ENCODE measurements around the gene C2orf49. TPM values are rescaled to one million over a fixed set of nuclear protein-coding genes. Genes with fewer than 3 reads are reported as not detected.

Gene C2orf49
- total and polyA plus RNA-seq, 9 of the 15 experiments (the other 6 are each of a cell fraction or from before 2014, with no cell fraction given): 17.9 to 38.2 (median 25.6) TPM

DNA sequence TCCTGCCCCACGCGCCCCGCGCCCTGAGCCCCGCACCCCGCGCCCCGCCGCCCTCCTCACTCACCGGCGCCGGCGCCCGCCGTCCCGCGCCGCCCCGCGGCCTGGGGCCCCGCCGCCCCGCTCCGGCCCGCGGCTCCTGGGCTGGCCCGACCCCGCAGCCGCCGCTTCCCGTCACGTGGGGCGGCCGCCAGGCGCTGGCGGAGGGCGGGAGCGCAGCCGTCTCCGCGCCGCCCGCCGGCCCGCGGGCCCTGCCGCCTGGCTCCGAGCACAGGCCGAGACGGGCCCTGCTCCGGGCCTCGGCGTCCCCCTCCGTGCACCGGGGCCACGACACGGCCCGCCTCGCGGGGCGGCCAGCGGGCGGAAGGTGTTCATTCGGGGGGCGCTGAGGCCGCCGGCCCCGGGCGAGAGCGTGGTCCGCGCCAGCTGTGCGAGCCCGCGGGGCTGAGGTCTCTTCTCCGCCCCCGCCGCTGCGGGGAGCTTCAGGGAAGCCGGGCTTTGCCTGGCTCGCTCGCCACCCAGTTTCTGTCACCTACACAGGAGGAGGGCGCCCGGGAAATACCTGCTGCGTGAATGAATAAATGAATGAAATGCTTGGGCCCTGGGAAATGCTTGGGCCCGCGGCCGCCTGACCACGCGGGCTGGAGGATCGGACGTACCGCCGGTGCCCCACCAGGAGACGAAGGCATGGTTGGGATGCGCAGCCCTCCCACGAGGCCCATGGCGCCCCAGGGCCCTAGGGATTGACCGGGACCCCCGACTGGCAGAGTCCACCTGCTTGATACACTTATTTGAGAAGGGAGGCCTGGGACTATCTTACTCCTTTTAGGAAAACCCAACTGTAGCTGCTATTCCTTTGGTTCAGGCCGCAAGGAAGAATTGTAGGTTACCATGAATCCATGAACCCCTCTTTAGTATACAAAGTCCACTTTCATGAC lies 7.5 kb upstream of the C2orf49 start, which contains the start of gene TGFBRAP1 (continued):
- TF ChIP-seq KLF13 (tag; IDR thresholded peaks at IDR 0.05; ENCODE audit: borderline replicate concordance, low read depth) (no peak), GABPA (tag; conservative IDR thresholded peaks at IDR 0.05; ENCODE audit: low read depth) (peak; percentile 63), FOXP1 (CRISPR knock-in tag; IDR thresholded peaks at IDR 0.05) (peak; percentile 82), ZNF175 (CRISPR knock-in tag; IDR thresholded peaks at IDR 0.05; ENCODE audit: low read depth) (peak; percentile 40; the same call in 1 of the 2 replicates), PHF8 (IDR thresholded peaks at IDR 0.05; ENCODE audit: borderline replicate concordance, low read length) (peak; percentile 87; the same call in 1 of the 2 replicates), SAP30 (IDR thresholded peaks at IDR 0.05; ENCODE audit: borderline replicate concordance, insufficient read depth, low read depth, low read length, poor library complexity, severe bottlenecking) (peak; percentile 30), ZNF311 (CRISPR knock-in tag; IDR thresholded peaks at IDR 0.05) (0 out of 2 replicates have a peak, but pooled peaks have one; percentile 39), RNF2 (IDR thresholded peaks at IDR 0.05) (peak; percentile 14; the same call in 1 of the 2 replicates), RBFOX2 (IDR thresholded peaks at IDR 0.05; ENCODE audit: low read depth, low read length) (peak; percentile 89), TEAD2 (tag; IDR thresholded peaks at IDR 0.05) (no peak)
- TF ChIP-seq, protein P1, sequence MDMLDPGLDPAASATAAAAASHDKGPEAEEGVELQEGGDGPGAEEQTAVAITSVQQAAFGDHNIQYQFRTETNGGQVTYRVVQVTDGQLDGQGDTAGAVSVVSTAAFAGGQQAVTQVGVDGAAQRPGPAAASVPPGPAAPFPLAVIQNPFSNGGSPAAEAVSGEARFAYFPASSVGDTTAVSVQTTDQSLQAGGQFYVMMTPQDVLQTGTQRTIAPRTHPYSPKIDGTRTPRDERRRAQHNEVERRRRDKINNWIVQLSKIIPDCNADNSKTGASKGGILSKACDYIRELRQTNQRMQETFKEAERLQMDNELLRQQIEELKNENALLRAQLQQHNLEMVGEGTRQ (CRISPR knock-in tag; IDR thresholded peaks at IDR 0.05): peak; percentile 79
- TF ChIP-seq, protein P2, sequence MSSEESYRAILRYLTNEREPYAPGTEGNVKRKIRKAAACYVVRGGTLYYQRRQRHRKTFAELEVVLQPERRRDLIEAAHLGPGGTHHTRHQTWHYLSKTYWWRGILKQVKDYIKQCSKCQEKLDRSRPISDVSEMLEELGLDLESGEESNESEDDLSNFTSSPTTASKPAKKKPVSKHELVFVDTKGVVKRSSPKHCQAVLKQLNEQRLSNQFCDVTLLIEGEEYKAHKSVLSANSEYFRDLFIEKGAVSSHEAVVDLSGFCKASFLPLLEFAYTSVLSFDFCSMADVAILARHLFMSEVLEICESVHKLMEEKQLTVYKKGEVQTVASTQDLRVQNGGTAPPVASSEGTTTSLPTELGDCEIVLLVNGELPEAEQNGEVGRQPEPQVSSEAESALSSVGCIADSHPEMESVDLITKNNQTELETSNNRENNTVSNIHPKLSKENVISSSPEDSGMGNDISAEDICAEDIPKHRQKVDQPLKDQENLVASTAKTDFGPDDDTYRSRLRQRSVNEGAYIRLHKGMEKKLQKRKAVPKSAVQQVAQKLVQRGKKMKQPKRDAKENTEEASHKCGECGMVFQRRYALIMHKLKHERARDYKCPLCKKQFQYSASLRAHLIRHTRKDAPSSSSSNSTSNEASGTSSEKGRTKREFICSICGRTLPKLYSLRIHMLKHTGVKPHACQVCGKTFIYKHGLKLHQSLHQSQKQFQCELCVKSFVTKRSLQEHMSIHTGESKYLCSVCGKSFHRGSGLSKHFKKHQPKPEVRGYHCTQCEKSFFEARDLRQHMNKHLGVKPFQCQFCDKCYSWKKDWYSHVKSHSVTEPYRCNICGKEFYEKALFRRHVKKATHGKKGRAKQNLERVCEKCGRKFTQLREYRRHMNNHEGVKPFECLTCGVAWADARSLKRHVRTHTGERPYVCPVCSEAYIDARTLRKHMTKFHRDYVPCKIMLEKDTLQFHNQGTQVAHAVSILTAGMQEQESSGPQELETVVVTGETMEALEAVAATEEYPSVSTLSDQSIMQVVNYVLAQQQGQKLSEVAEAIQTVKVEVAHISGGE (CRISPR knock-in tag; IDR thresholded peaks at IDR 0.05): peak in 1 of 3 experiments; percentile 51; a peak in 1 of 6 replicates
- TF ChIP-seq, protein P3, sequence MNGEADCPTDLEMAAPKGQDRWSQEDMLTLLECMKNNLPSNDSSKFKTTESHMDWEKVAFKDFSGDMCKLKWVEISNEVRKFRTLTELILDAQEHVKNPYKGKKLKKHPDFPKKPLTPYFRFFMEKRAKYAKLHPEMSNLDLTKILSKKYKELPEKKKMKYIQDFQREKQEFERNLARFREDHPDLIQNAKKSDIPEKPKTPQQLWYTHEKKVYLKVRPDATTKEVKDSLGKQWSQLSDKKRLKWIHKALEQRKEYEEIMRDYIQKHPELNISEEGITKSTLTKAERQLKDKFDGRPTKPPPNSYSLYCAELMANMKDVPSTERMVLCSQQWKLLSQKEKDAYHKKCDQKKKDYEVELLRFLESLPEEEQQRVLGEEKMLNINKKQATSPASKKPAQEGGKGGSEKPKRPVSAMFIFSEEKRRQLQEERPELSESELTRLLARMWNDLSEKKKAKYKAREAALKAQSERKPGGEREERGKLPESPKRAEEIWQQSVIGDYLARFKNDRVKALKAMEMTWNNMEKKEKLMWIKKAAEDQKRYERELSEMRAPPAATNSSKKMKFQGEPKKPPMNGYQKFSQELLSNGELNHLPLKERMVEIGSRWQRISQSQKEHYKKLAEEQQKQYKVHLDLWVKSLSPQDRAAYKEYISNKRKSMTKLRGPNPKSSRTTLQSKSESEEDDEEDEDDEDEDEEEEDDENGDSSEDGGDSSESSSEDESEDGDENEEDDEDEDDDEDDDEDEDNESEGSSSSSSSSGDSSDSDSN (IDR thresholded peaks at IDR 0.05; ENCODE audit: borderline replicate concordance in 1 of 2, low read depth in 2 of 2, low read length in 2 of 2): peak; percentile 81 to 85; a peak in 3 of 4 replicates
- TF ChIP-seq, protein P4, sequence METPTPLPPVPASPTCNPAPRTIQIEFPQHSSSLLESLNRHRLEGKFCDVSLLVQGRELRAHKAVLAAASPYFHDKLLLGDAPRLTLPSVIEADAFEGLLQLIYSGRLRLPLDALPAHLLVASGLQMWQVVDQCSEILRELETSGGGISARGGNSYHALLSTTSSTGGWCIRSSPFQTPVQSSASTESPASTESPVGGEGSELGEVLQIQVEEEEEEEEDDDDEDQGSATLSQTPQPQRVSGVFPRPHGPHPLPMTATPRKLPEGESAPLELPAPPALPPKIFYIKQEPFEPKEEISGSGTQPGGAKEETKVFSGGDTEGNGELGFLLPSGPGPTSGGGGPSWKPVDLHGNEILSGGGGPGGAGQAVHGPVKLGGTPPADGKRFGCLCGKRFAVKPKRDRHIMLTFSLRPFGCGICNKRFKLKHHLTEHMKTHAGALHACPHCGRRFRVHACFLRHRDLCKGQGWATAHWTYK (CRISPR knock-in tag; IDR thresholded peaks at IDR 0.05): peak; percentile 47; the same call in 1 of the 2 replicates

Data from K562 (cell line).